NCI-H1436 (cell line): ENCODE measurements around the gene MDFIC2.
"Not testable (repeated sequence)": the region's sequence is repeated elsewhere in the genome, so short reads cannot be mapped to it uniquely, and the experiment has no call there.

ENCODE experiments used
- DNase-seq: peaks from one replicate; lab custom pipeline; 2025; lab: John Stamatoyannopoulos, UW

MDFIC2 gene

DNA sequence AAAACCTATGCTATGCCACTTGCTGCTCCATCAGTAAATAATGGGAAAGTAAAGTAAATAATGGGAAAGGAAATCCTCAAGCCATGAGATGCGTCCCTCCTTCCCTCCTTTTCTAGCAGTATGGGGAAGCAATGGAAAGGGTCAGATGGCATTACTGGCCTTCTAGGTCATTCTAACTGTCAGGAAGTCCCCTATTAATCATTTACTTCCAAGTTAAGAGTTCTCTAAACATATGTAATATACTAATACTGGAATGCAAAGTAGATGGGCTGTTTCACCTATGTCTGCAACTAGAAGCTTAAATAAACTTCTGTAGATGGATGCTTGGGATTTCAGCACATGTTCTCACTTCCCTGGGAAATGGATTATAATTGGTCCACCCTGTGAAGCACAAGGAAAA lies 55.9 kb downstream of the MDFIC2 start:
- DNase-seq: no peak

DNA sequence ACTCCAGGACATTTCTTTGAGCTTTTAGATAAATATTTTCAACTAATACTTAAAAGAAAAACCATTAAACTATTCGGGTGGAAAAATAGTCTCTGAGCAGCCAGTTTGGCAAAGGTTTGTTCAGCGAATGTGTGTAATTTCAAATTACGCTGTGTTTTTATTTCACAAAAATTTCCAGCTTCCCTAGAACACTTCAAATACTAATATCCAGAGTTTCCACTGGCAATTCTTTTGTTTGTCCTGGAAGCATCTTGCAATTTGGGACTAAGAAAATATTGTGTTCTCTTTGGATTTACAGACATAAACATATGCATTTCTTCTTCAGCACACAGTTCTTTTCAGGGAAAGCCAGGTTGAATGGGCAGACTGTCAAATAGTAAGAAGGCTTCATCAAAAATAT lies 61.9 kb downstream of the MDFIC2 start:
- DNase-seq: no peak

DNA sequence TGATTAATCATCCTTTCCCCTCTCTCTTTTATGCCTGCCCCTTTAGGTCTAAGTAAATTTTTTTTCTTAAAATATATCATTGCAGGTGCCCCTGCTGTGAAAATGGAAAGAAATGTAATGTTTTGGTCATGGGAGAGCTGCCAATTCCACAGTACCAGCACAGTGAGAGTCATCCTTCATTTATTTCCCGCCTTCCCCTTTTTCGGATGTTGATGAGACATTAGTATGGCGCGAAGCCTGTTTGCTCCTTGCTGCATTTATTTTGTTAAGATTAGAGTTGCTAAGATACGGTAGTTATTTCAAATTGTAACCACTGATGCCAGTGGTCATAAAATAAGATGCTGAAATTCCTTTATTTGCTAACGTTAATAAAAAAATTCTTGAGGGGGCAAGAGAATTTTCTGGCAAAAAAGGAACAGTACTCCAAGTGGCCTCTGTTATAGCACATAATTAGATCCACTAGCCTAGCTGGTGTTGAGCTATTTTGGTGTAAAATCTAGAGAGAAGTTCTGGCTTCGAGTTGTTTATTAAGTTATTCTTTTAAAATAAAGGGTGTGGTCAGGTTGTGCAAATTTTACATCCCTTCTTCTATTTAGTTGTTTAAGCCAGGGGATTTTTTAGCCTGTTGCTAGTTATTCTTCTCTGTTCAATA lies 62.8 kb downstream of the MDFIC2 start:
- DNase-seq: no peak

DNA sequence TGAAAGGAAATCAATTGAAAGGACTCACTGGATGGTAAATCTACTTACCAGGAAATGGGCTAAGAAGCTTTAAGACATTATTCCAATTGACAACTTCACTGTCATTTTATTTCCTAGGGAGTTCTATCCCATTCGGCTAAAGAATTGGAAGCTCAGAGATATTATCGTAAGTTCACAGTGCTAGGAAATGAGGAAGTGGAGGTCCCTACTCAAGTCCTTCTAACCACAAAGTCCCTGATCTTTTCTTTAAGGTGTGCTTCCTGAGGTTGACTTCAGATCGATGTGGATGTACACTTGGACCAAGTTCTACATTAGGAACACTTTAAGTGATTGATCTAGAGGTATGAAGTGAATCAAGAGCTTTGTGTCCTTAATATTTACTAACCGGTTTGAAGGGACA lies 63.6 kb downstream of the MDFIC2 start:
- DNase-seq: no peak

DNA sequence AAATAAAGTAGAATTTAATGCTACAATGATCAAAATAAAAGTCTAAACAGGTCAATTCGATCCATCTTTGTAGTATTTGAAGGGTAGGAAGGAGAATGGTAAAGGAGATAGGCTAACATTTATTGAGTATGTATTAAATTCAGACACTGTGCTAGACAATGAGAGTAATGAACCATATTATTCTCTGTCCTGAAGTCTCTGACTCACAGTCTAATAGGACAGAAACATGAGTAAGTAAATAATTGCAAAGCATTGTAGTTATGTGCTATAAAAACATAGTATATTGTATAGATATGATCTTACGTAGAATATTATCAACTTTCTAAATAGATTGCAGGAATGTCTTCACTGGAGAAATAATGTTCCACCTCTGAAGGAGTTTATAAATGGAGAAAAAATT lies 64.5 kb downstream of the MDFIC2 start:
- no peak for DNase-seq

DNA sequence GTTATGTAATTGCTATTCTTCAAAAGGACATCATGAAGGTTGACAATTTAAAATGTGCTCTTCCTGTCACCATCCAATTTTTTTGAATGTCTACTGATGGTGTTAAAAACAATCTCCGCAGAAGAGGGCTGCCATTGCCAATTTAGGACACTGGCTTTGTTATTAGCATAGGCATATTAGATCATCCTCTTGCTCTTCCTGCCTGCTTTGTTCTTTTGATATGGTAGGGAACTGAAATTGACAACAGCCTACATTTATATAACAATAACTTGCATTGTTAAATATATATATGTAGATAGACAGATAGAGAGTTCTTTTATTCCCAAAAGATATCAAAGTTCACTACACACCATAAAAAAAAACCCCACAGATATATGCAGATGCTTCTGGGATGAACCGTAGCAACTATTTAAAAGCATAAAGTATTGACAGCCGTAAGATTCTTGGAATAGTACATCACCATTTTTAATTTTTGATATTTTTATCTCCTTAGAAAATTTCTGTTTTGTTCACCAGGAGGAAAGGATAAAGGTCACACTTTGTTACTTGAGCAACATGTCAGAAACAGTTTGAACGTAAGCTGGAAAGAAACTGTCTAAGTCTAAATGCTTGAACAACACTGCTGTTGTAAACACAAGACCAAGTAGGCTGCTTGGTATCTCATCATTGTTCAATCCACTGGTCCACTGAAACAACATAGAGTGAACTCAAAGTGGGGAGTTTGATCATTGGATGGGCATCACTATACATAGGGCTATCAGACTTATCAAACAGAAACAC lies 66.5 kb downstream of the MDFIC2 start:
- DNase-seq: no peak

DNA sequence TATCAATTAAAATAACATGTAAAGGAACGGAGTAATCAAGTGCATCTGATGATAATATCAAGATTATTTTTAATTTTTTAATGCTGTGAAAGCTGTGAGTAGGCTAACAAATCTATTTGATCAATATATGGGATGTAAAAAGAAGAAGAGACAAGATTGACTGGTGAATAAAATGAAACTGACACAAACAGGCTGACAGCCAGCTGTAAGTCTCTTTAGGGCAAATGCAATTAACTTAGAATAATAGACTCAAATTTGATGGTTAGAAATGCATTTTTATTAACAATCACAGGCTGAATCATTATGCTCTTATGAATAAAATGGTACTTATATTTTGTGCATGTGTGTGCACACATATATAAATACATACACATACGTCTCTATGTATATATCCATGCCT lies 68.0 kb downstream of the MDFIC2 start:
- DNase-seq: no peak

DNA sequence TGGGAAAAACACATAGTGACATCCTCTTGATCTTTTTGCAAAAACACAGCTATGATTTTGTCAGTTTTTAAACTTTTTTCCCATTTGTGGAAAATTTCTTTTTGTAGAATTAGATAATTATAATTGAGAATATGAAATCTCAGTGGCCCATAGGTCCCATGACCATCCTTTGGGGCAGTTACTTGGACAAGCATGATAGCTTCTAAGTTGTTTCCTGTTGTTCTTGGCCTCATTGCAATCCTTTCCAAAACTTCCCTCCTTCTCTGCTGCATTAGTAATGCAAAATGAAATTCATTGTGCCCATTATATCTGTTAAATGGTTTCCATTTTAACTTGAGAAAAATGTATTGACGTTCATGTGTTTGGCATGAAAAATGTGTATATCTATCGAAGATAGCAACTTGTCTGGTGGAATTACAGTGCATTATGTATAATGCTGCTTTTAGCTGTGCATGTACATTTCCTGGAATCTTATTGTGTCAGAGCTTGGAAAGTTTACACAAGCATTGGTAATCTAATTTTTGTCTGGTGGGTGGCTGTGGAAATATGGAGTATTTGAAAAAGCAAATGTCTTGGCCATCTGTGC lies 70.0 kb downstream of the MDFIC2 start:
- no peak for DNase-seq

DNA sequence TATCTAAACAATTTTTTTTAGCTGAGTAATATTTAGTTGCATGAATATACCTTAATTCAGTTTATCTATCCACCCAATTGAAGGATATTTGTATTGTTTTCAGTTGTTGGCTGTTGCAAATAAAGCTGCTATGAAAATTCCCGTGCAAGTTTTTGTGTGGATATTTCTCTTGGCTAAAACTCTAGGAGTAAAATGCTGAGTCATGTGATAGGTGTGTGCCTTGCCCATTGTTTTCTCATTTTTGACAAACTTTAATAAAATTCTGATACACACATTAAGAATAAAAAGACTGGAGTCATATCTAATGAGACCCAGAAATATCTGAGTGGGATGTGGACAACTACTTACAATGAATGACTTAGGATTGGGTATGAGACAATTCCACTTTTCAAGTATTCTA lies 78.6 kb downstream of the MDFIC2 start:
- no peak for DNase-seq

DNA sequence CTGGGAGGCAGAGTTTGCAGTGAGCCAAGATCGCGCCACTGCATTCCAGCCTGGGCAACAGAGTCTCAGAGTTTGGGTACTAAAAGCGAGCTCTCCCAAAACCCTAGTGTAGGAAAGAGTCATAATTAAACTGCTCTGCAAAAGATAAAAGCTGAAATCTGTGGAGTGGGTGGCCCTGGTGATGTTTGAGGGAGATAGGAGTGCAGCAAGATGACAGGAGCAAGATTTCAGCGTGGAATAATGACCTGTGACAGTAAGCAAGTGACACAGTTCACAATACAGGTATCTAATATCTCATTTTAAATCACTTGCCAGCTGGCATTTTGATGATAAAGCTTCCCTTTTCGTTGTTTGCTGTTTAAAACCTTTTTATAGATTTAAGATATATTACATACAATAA lies 79.3 kb downstream of the MDFIC2 start:
- no peak for DNase-seq

DNA sequence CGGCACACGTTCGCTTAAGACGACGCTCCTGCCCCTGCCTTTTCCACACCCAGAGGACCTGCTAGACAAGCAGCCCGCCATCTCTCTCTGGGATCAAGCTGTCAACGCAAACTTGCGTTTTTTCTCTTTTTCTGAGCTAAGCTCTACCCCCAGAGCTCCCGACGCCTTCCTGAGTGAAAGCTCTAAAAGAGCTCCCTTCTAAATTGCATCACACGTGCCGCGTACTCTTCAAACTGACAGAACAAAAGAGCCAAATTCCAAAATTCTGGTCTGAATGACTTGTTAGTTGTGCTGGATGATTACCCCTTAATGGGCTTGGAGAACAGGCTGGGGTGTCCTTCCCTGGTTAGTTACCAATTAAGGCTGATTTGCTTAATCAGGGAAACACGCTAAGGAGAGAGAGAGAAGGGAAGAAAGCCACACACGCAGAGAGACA lies 81.2 kb downstream of the MDFIC2 start:
- DNase-seq: no peak

DNA sequence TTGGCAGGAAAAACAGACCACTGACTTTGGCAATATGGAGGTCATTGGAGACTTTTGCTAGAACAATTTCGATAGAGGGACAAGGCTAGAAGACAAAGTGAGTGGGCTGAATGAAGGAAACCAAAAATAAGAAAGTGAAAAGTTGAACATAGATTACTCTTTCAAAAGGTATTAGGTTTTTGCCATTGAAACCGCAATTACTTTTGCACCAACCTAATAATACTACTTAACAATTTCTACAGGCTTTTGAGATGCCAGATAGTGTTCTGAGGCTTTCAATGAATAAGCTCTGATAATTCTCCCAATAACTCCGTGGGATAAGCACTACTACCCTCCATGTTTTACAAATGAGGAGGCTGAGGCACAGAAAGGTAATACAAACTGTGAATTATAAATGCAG lies 85.0 kb downstream of the MDFIC2 start:
- no peak for DNase-seq

DNA sequence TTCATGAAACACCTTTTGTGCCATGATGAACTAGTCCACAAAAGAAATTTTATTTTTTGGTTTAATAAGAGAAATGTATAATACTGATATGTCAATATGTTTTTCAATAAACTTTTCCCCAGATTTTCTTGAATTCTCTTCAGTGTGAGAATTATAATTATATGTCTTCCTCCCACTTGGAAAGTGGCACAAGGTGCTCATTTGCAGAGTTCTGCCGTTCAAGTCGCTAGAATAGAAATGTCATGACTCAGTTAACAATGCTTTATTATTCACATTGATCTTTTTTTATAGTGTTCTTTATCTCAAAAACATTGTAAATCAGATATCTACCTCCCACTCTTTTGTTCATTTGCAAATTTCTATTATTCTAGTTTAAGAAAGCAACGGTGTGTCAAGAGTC lies 87.3 kb downstream of the MDFIC2 start:
- no peak for DNase-seq

DNA sequence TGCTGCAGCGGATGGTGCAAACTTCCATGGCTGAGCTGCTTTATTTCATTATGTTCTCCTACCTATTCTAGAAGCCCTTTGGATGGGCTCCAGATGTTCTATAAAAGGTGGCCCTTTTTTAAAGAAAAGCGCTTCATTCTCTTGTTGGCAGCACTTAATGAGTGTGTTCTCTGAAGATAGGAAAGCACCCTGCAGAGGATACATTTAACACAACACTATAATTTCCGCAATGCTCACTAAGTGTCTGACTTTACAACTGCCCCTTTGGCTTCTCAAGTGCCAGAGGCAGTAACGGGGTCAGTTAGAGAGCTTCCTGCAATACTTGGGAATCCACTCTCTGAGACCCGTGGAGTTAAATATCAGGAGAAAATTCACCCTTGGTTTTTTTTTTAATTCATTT lies 88.1 kb downstream of the MDFIC2 start:
- DNase-seq: no peak

DNA sequence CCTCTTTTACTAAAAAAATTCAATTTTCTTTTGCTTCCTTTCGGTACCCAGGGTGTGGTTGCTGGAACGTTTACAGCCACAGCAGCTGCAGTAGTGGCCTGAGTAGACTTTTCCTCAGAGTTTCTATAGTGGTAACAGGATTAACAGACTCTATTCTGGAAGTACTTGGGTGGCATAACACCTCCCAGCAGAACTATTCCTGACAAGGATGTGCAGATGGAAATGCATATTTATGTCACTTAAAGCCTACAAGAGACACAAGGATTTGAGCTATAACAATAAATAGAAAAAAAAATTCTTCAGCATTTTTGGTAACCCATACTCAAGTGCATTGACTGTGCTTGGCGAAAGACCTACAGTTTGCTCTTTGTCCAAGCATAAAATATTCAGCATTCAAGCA lies 94.0 kb downstream of the MDFIC2 start:
- DNase-seq: no peak

DNA sequence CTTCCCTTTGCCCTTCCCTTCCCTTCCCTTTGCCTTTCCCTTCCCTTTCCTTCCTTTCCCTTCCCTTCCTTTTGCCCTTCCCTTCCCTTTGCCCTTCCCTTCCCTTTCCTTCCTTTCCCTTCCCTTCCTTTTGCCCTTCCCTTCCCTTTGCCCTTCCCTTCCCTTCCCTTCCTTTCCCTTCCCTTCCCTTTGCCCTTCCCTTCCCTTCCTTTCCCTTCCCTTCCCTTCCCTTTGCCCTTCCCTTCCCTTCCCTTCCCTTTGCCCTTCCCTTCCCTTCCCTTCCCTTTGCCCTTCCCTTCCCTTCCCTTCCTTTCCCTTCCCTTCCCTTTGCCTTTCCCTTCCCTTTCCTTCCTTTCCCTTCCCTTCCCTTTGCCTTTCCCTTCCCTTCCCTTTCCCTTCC lies 101.2 kb downstream of the MDFIC2 start:
- not testable (repeated sequence) for DNase-seq

DNA sequence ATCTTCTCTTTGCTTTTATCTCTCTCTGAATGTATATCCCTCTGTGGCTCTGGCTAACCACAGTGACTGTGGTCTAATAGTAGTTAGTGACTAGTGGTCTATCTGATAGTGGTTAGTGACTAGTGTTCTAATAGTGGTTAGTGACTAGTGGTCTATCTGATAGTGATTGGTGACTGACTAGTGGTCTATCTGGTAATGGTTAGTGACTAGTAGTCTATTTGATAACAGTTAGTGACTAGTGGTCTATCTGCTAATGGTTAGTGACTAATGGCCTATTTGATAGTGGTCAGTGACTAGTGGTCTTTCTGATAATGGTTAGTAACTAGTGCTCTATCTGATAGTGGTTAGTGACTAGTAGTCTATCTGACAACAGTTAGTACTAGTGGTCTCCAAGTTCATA lies 110.5 kb downstream of the MDFIC2 start:
- no peak for DNase-seq

DNA sequence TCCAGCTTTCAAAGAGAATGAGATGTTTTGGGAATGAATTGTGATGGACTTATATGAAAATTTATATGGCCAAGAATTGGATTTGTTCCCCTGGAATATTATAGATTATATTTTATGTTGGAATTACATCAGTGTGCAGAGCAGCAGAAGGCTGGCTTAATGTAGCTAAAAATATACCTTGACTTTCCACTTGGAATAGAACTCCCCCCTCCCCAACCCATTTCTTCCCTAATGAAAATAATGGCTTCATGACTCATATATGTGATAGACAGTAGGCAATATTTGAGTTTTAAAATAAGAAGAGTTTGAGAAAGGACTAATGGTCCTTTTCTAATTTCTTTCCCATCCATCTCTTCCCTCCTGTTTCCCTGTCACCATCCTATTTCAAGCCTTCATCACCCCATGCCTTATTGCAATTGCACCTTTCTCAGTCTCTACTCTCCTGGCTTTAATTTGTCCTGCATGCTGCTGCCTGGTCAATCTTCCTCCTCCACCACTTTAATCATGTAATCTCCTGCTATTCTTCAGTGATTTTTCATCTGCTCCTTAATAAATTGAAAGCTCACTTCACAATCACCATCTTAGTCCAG lies 122.5 kb downstream of the MDFIC2 start:
- DNase-seq: no peak

DNA sequence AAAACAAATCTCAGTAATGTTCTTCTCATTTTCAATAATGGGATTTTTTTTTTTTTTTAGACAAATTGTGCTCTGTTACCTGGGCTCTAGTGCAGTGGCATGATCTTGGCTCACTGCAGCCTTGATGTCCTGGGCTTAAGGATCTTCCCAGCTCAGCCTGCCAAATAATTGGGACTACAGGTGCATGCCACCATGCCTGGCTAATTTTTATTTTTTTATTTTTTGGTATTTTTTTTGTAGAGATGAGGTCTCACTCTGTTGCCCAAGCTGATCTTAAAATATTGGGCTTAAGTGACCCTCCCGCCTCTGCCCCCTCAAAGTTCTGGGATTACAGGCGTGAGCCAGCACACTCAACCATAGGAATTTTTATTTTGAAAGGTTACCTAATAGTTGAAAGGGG lies 126.2 kb downstream of the MDFIC2 start:
- DNase-seq: no peak

DNA sequence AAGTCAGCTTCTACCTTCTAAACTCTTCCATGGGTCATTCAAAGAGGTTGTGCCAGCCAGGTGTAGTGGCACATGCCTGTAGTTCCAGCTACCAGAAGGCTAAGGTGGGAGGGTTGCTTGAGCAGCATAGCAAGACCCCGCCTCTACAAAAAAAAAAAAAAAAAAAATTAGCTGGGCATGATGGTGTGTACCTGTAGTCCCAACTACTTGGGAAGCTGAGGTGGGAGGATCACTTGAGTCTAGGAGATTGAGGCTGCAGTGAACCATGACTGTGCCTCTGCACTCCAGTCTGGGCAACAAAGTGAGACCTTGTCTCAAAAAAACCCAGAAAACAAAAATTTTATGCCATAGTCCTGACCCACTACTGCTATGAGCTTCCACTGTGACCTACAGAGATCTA lies 126.8 kb downstream of the MDFIC2 start:
- DNase-seq: no peak

DNA sequence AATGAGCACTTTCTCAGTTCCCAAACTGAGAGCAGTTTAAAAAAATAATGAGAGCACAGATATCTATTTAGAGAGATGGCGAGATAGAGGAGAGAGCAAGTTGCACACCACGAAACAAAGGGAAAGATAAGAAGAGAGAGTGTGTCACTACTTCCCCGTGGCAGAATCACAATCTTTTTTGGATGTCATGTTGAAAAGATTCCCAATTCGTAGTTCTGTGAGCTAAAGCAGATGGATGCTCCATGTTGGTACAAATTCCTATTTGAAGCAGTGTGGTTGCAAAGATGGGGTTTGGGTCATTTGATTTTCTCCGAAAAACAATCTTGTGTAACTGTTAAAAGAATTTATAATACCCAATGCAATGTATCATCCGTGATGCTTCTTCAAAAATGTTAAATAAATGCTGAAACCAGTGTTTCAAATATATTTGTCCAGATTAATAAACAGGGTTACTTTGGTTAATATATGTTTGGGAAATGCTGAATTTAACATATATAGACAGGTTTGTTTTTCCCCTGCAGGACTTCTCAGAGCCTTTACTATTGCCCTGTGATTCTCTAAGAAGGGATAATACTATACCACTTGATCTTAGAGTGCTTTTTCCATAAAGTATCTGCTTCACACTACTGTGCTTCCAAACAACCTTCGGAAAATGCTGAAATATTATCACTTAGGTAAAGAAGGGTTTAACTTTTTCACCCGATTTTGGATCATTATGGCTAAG lies 128.5 kb downstream of the MDFIC2 start:
- no peak for DNase-seq

DNA sequence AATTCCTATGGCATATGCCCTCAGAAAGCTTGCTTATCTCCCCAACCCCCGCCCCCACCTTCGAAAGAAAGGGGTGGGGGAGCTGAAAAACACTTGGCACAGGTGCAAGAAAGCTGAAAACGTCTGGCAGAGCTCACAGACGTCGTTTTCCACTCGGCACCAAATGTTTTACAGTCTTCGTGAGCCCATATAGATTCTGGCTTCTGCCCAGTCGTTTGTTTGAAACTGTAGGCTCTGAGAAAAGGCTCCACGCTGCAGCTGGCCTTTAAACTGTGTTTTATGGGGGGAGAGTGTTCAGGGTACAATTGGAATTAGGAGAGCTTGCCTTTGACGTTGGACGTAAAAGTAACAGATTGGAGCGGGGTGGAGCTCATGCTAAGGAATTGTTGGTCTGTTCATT lies 130.3 kb downstream of the MDFIC2 start:
- DNase-seq: no peak
